Endothelial cell of umbilical vein (primary cell): ENCODE data around the gene RLF. TPM values are rescaled to one million over a fixed set of nuclear protein-coding genes. Genes with fewer than 3 reads are reported as not detected.

Experiments
- BruUV-seq: library from RNA; stranded (reverse); fragments of 400-500 nt; replicated peaks from 2 replicates; lab custom pipeline; 2021; lab: Mats Ljungman, UMichigan
- CTCF ChIA-PET: fragments of 300-600, 350-600 bp; sonication (Branson Sonifier 250); formaldehyde crosslinking; loops from one replicate; lab custom pipeline; 2021; ENCODE audit warnings: antibody characterized with exemption, inconsistent platforms; lab: Charles Lee
- POLR2A ChIA-PET: fragments of 300-600, 350-600 bp; sonication (Branson Sonifier 250); formaldehyde crosslinking; loops from one replicate; lab custom pipeline; 2021; ENCODE audit warnings: antibody characterized with exemption, inconsistent platforms; lab: Charles Lee
- DNase-seq: peaks from one replicate; pipeline ENCODE4 v3.0.0-alpha.2; 2011; ENCODE audit warnings: low read depth, low spot score
- FAIRE-seq: peaks from 2 replicates; lab custom pipeline; 2011; peaks lifted over from hg19 to GRCh38; lab: Jason Lieb, UNC
- H2AFZ ChIP-seq: 2 replicates; pipeline ENCODE4 v1.6.0; 2012; ENCODE audit warnings: low read depth, low read length, control low read depth, inconsistent platforms
- H3K27ac ChIP-seq: 2 replicates; pipeline ENCODE4 v1.5.1; 2011; ENCODE audit warnings: low read depth, mild to moderate bottlenecking, control low read depth, low read length, moderate library complexity; ENCODE audit not compliant: insufficient read depth
- H3K27me3 ChIP-seq, 2 experiments: 2 replicates each; pipeline versions ENCODE4 v1.6.0 to v1.6.1; 2011; ENCODE audit warnings: low read length in 2 of 2, mixed read lengths in 1 of 2; ENCODE audit not compliant: control insufficient read depth in 2 of 2, insufficient read depth in 2 of 2
- H3K36me3 ChIP-seq, 2 experiments: 2 replicates in 1 of 2; 3 replicates in 1 of 2; pipeline ENCODE4 v1.5.1; 2011; ENCODE audit warnings: low read length in 2 of 2, mild to moderate bottlenecking in 1 of 2, moderate library complexity in 1 of 2; ENCODE audit not compliant: control insufficient read depth in 2 of 2, insufficient read depth in 2 of 2; ENCODE audit errors: extremely low read depth in 1 of 2
- H3K4me1 ChIP-seq: 3 replicates; pipeline ENCODE4 v1.5.1; 2011; ENCODE audit warnings: mild to moderate bottlenecking, low read length; ENCODE audit not compliant: control insufficient read depth, insufficient read depth; ENCODE audit errors: extremely low read depth
- H3K4me2 ChIP-seq: 2 replicates; pipeline ENCODE4 v1.6.1; 2011; ENCODE audit warnings: low read length, control low read depth, mixed read lengths; ENCODE audit not compliant: insufficient read depth
- H3K4me3 ChIP-seq, 3 experiments: fragments of 200-600 bp in 1 of 3; sonication (generic), shearing (Covaris generic) in 1 of 3; replicated peaks in 1 of 3; 2 replicates each; pipeline ENCODE4 v1.5.1; 2011 to 2016; ENCODE audit warnings: control low read depth in 3 of 3, low read length in 3 of 3, mild to moderate bottlenecking in 2 of 3, inconsistent platforms in 1 of 3, low read depth in 1 of 3, moderate library complexity in 1 of 3; ENCODE audit not compliant: insufficient read depth in 1 of 3
- H3K79me2 ChIP-seq: 2 replicates; pipeline ENCODE4 v1.6.0; 2012; ENCODE audit warnings: low read length, inconsistent platforms; ENCODE audit not compliant: control insufficient read depth, insufficient read depth
- H3K9ac ChIP-seq: replicated peaks from 2 replicates; pipeline ENCODE3; 2011; ENCODE audit warnings: low read length, control low read depth; ENCODE audit not compliant: insufficient read depth; ENCODE audit errors: extremely low read depth
- H3K9me1 ChIP-seq: replicated peaks from 3 replicates; pipeline ENCODE4 v1.6.0; 2011; ENCODE audit warnings: mild to moderate bottlenecking, low read length; ENCODE audit not compliant: control insufficient read depth, insufficient read depth; ENCODE audit errors: extremely low read depth
- H3K9me3 ChIP-seq: replicated peaks from 2 replicates; pipeline ENCODE4 v1.5.1; 2012; ENCODE audit warnings: low read length, inconsistent platforms; ENCODE audit not compliant: control insufficient read depth, insufficient read depth
- H4K20me1 ChIP-seq: replicated peaks from 2 replicates; pipeline ENCODE3; 2011; ENCODE audit warnings: mild to moderate bottlenecking, low read length; ENCODE audit not compliant: control insufficient read depth, insufficient read depth; ENCODE audit errors: extremely low read depth
- CTCF ChIP-seq, 2 donors: IDR thresholded peaks; 1 replicate in 1 of 2; 2 replicates in 1 of 2; pipeline ENCODE4 v1.5.1; 2011; ENCODE audit warnings: low read length in 2 of 2, mild to moderate bottlenecking in 2 of 2, moderate library complexity in 2 of 2, control low read depth in 1 of 2, inconsistent platforms in 1 of 2, low read depth in 1 of 2; ENCODE audit not compliant: insufficient read depth in 1 of 2; ENCODE audit errors: extremely low read depth in 1 of 2
- MAX ChIP-seq: IDR thresholded peaks from 2 replicates; pipeline ENCODE4 v1.6.1; 2011; ENCODE audit not compliant: insufficient read depth, insufficient read length
- dilution Hi-C: fragments of 300-500 bp; cut with MboI; formaldehyde crosslinking; loops from one replicate; pipeline ENCODE4 v1.15.0; 2019; ENCODE audit warnings: low sequenced_read_pairs; ENCODE audit not compliant: extremely low pct_ligation_motif_present
- intact Hi-C: fragments of 100-400 bp; cut with micrococcal nuclease; formaldehyde crosslinking; loops from one replicate; pipeline ENCODE4 v1.10.0; 2022
- polyA plus RNA-seq, 4 experiments: library from polyadenylated mRNA; depleted of rRNA in 3 of 4; stranded (reverse) in 3 of 4; unstranded in 1 of 4; fragments of >200 nt; gene quantifications; 2 replicates each; pipeline versions ENCODE4 v1.2.1 to v1.2.3, GENCODE V29; 2011 to 2012; ENCODE audit warnings: missing spikeins in 1 of 4
- total RNA-seq: library from RNA; stranded (reverse); gene quantifications from 2 replicates; pipeline ENCODE4 v1.2.3, GENCODE V29; 2021

RLF gene
- total and polyA plus RNA-seq, 2 donors (not counting 3 experiments of a cell fraction or from before 2014, with no cell fraction given) = 2.7 to 9.4 TPM

GRCh38 chr1:40143891-40144575 is 17.2 kb upstream of the RLF start:
- no TSS peak for BruUV-seq

More at GRCh38 chr1:40143891-40144575, 17.2 kb upstream of the RLF start:
- no peaks in the 10 kb centered on the region for H3K4me1 ChIP-seq
- no peaks in the 10 kb centered on the region for H3K9me3 ChIP-seq
- no peaks in the 10 kb centered on the region for H3K79me2 ChIP-seq
- no peaks in the 10 kb centered on the region for H4K20me1 ChIP-seq
- H3K9ac ChIP-seq = no peak overlapping the region
- ChIA-PET POLR2A (interaction anchor here (0.6 kb wide), 1 partner anchor 191 kb away, joined by 3 read pairs; no protein-coding TSS in a partner anchor), CTCF (interaction anchor here (0.6 to 5.7 kb wide), 100 partner anchors 10 to 626 kb away, joined by 3 to 292 read pairs (median 5); partner anchors contain the start of genes PPT1, RLF, SMAP2 and TMCO2)
- no peaks in the 10 kb centered on the region for H3K9me1 ChIP-seq
- no peak overlapping the region for H3K27ac ChIP-seq
- FAIRE-seq (peak; percentile 98), DNase-seq (peak; percentile 67)
- intact Hi-C loops (loop anchor here (1.0 to 2.0 kb wide), 4 partner anchors 59 to 294 kb away; no protein-coding TSS in a partner anchor), dilution Hi-C loops (no loop called here)
- H3K27me3 ChIP-seq = peaks cover 22 to 37% of the 10 kb centered on the region in 2 experiments
- H3K4me3 ChIP-seq = no peak overlapping the region
- H2AFZ ChIP-seq = no peak overlapping the region
- H3K4me2 ChIP-seq = no peak overlapping the region
- TF ChIP-seq MAX (no peak), CTCF (IDR thresholded peaks at IDR 0.05; ENCODE audit: extremely low read depth in 1 of 2, insufficient read depth in 1 of 2, low read depth in 1 of 2, low read length in 2 of 2) (peak; percentile 74 to 76)
- no peaks in the 10 kb centered on the region for H3K36me3 ChIP-seq
